Measurements from ENCODE around the gene CCR7.
"Not testable (repeated sequence)": the region's sequence is repeated elsewhere in the genome, so short reads cannot be mapped to it uniquely, and the experiment has no call there.

- not testable (repeated sequence) for TF ChIP-seq POLR2AphosphoS5 (IDR thresholded peaks at IDR 0.05; ENCODE audit: borderline replicate concordance, low read depth, low read length); EZH2 (IDR thresholded peaks at IDR 0.05); FOXP2 (optimal IDR thresholded peaks at IDR 0.05; ENCODE audit: control extremely low read depth, extremely low read length, insufficient read depth)
Observed at GRCh38 chr17:40584950-40585349, 19.7 kb upstream of the CCR7 start.

Data from SK-N-MC (cell line).